Measurements from ENCODE around the gene CPSF3. TPM values are rescaled to one million over a fixed set of nuclear protein-coding genes. Genes with fewer than 3 reads are reported as not detected.

CPSF3 gene
- total RNA-seq, 1 experiment from 2014 or later = 61.5 TPM

DNA sequence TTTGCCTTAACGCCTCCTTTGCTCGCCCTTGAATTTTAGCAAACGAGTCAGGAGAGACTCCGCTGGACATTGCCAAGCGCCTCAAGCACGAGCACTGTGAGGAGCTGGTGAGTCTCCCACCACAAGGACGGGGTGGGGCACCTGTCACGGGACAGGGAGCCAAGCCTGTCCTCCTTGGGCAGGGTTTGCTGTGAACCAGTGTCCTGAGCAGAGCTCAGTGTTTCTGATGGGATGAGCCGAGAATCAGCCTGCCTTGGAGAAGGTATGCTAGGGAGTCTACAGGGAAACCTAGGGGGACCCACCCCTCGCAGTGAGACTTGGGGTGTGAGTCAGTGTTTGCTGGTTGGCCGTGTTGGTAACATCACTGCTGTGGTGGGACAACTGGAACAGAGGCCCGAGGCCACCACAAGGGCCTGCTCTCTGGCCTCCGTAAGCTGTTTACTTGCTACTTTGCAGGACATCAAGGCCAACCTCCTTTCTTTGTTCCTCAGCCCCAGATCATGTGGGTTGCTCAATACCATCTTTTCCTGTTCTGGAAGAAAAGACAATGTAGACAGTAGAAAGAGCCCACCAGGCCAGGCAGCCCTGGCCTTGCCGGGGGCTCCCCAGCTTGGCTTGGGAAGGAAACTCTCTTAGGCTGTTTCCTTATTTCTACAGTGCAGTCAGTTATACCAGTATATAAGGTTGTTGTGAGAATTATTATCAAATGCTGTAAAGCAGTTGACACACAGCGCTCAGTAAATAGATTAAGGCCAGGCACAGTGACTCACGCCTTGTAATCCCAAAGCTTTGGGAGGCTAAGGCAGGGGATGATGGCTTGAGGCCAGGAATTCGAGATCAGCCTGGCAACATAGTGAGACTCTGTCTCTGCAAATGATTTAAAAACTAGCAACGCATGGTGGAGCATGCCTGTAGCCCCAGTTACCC is 42.5 kb upstream of the CPSF3 start:
- Histone ChIP-seq H3K36me3 (ENCODE audit: low read depth) (peaks cover 56% of the 10 kb centered on the region), H3K9me3 (ENCODE audit: insufficient read depth, low read depth) (no peaks in the 10 kb centered on the region), H3K9me2 (ENCODE audit: insufficient read depth) (no peaks in the 10 kb centered on the region), H2AFZ (no peak overlapping the region), H3K4me1 (replicated peaks; ENCODE audit: insufficient read depth) (peaks cover 77% of the 10 kb centered on the region), H3K4me3 (peak overlapping the region; percentile 12; the same call in 1 of the 2 replicates), H3K27ac (peak overlapping the region; percentile 93), H3K4me2 (peak overlapping the region; percentile 55), H3F3A (ENCODE audit: insufficient read depth, low read depth) (peaks cover 75% of the 10 kb centered on the region), H3K79me2 (ENCODE audit: low read depth) (peaks cover 19% of the 10 kb centered on the region), H3K27me3 (ENCODE audit: insufficient read depth, low read depth) (no peaks in the 10 kb centered on the region), H4K20me1 (ENCODE audit: insufficient read depth) (peaks cover 9% of the 10 kb centered on the region; the same call in 1 of the 2 replicates)
- ChIA-PET CTCF (no interaction called here), POLR2A (ENCODE audit: unreplicated experiment) (interaction anchor here (0.5 to 0.7 kb wide), 3 partner anchors 42 to 476 kb away, joined by 3 to 5 read pairs (median 3); no protein-coding TSS in a partner anchor)
- TF ChIP-seq EZH2 (IDR thresholded peaks at IDR 0.05; ENCODE audit: low read depth) (no peak), CTCF (conservative IDR thresholded peaks at IDR 0.05) (no peak)
- intact Hi-C loops (cut with micrococcal nuclease; ENCODE audit: unreplicated experiment) = loop anchor here (10.0 kb wide), 1 partner anchor 96 kb away; no protein-coding TSS in a partner anchor
- no TSS peak for BruUV-seq (replicated peaks)
- DNase-seq = peak; percentile 68 to 94

GRCh38 chr2:9382604-9383235 is 40.7 kb upstream of the CPSF3 start:
- BruUV-seq (replicated peaks) = no TSS peak
- intact Hi-C loops (cut with micrococcal nuclease; ENCODE audit: unreplicated experiment) = loop anchor here (10.0 kb wide), 1 partner anchor 98 kb away; no protein-coding TSS in a partner anchor
- Histone ChIP-seq H3K36me3 (ENCODE audit: low read depth) (peaks cover 45% of the 10 kb centered on the region), H3K9me2 (ENCODE audit: insufficient read depth) (no peaks in the 10 kb centered on the region), H3F3A (ENCODE audit: insufficient read depth, low read depth) (peaks cover 88% of the 10 kb centered on the region), H4K20me1 (ENCODE audit: insufficient read depth) (peaks cover 9% of the 10 kb centered on the region; the same call in 1 of the 2 replicates), H3K27ac (peak overlapping the region; percentile 93), H3K4me2 (peak overlapping the region; percentile 9; the same call in 1 of the 2 replicates), H3K4me1 (replicated peaks; ENCODE audit: insufficient read depth) (peaks cover 86% of the 10 kb centered on the region), H2AFZ (no peak overlapping the region), H3K79me2 (ENCODE audit: low read depth) (peaks cover 24% of the 10 kb centered on the region), H3K9me3 (ENCODE audit: insufficient read depth, low read depth) (no peaks in the 10 kb centered on the region), H3K4me3 (no peak overlapping the region), H3K27me3 (ENCODE audit: insufficient read depth, low read depth) (no peaks in the 10 kb centered on the region)
- CTCF ChIA-PET = no interaction called here
- TF ChIP-seq EZH2 (IDR thresholded peaks at IDR 0.05; ENCODE audit: low read depth) (no peak), CTCF (conservative IDR thresholded peaks at IDR 0.05) (no peak)
- POLR2A ChIA-PET (ENCODE audit: unreplicated experiment) = no interaction called here
- peak in 1 of 2 experiments; percentile 58 for DNase-seq

DNA sequence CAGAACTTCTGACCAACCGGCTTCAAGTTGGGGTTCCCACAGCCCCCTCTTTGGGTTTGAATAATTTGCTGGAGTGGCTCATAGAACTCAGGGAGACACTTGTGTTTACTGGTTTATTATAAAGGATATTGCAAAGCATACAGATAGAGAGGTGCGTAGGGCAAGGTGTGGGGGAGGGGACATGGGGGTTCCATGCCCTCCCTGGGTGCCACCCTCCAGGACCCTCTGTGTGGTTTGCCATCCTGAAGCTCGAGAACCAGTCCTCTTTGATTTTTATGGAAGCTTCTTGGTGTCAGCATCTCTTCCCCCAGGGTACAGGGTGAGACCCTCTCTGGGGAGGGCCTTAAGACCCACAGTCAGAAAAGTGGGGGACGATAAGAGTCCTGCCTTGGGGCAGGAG is 38.9 kb upstream of the CPSF3 start:
- BruUV-seq (replicated peaks) = no TSS peak
- peaks cover 52% of the 10 kb centered on the region for H3K36me3 ChIP-seq (ENCODE audit: low read depth)
- H3F3A ChIP-seq (ENCODE audit: insufficient read depth, low read depth) = peaks cover 80% of the 10 kb centered on the region
- no peak overlapping the region for H3K4me2 ChIP-seq
- H3K9me2 ChIP-seq (ENCODE audit: insufficient read depth) = no peaks in the 10 kb centered on the region
- H3K4me1 ChIP-seq (replicated peaks; ENCODE audit: insufficient read depth) = peaks cover 75% of the 10 kb centered on the region
- ChIA-PET CTCF (interaction anchor here (0.5 kb wide), 1 partner anchor 33 kb away, joined by 11 read pairs; no protein-coding TSS in a partner anchor), POLR2A (ENCODE audit: unreplicated experiment) (no interaction called here)
- TF ChIP-seq EZH2 (IDR thresholded peaks at IDR 0.05; ENCODE audit: low read depth) (no peak), CTCF (conservative IDR thresholded peaks at IDR 0.05) (no peak)
- no peaks in the 10 kb centered on the region for H3K27me3 ChIP-seq (ENCODE audit: insufficient read depth, low read depth)
- peaks cover 29% of the 10 kb centered on the region for H3K79me2 ChIP-seq (ENCODE audit: low read depth)
- H2AFZ ChIP-seq = no peak overlapping the region
- intact Hi-C loops (cut with micrococcal nuclease; ENCODE audit: unreplicated experiment) = loop anchor here (10.0 kb wide), 1 partner anchor 100 kb away; no protein-coding TSS in a partner anchor
- no peak for DNase-seq
- H4K20me1 ChIP-seq (ENCODE audit: insufficient read depth) = peaks cover 9% of the 10 kb centered on the region; the same call in 1 of the 2 replicates
- peak overlapping the region; percentile 82; the same call in 1 of the 2 replicates for H3K27ac ChIP-seq
- H3K9me3 ChIP-seq (ENCODE audit: insufficient read depth, low read depth) = no peaks in the 10 kb centered on the region
- H3K4me3 ChIP-seq = no peak overlapping the region
